IPS-NIHi7 (cell line): ENCODE measurements around the gene OR7E24.
"Not testable (repeated sequence)": the region's sequence is repeated elsewhere in the genome, so short reads cannot be mapped to it uniquely, and the experiment has no call there.

Experiments used
- DNase-seq: peaks from one replicate; pipeline ENCODE4 v3.0.0; 2012; ENCODE audit warnings: mixed read lengths; ENCODE audit errors: extremely low spot score

The OR7E24 gene

GRCh38 chr19:9250630-9251029 lies at the start of gene OR7E24:
OR7E24 (plus strand) TSS chr19:9250930; CDS start chr19:9251044, 114 bp downstream.
- DNase-seq: no peak

- peak; percentile 71 for DNase-seq
These were observed 45.1 kb upstream of the OR7E24 start for GRCh38 chr19:9205501-9206113.

GRCh38 chr19:9219489-9219888 lies 31.2 kb upstream of the OR7E24 start, which contains the start of gene OR7D4:
OR7D4 (minus strand) TSS chr19:9219589; CDS start chr19:9214837, 4,752 bp downstream.
- no peak for DNase-seq

- no peak for DNase-seq
These were observed 506 bp downstream of the OR7E24 start for GRCh38 chr19:9251236-9251635.

- not testable (repeated sequence) for DNase-seq
These were observed 32.8 kb downstream of the OR7E24 start for GRCh38 chr19:9283485-9283884.

- no peak for DNase-seq
These were observed 38.6 kb downstream of the OR7E24 start for GRCh38 chr19:9289231-9289884.

- no peak for DNase-seq
These were observed 44.7 kb downstream of the OR7E24 start for GRCh38 chr19:9295411-9295849.

- DNase-seq: no peak
These were observed 45.6 kb downstream of the OR7E24 start for GRCh38 chr19:9296336-9296735.
